Tibial artery (tissue), 4 donors: ENCODE measurements around the gene BCL2.
"Not testable (repeated sequence)": the region's sequence is repeated elsewhere in the genome, so short reads cannot be mapped to it uniquely, and the experiment has no call there.

Experiments used
- DNase-seq, 2 donors: peaks; one replicate each; pipeline ENCODE4 v3.0.0-alpha.2; 2019
- H3K27ac ChIP-seq, 2 donors: fragments of 200-600 bp; sonication (generic) in 1 of 2; 1 replicate in 1 of 2; 2 replicates in 1 of 2; pipeline ENCODE4 v1.5.1; 2018 to 2019; ENCODE audit warnings: mild to moderate bottlenecking in 1 of 2
- H3K27me3 ChIP-seq, 2 donors: fragments of 200-600 bp; sonication (generic) in 1 of 2; one replicate each; pipeline versions ENCODE4 v1.5.1 to v1.6.0; 2016 to 2019
- H3K36me3 ChIP-seq, 3 donors: fragments of 200-600 bp; sonication (generic) in 2 of 3; one replicate each; pipeline ENCODE4 v1.5.1; 2016 to 2019; ENCODE audit warnings: mild to moderate bottlenecking in 2 of 3
- H3K4me1 ChIP-seq, 4 donors: fragments of 200-600 bp; sonication (generic) in 2 of 4; 1 replicate in 3 of 4; 2 replicates in 1 of 4; pipeline ENCODE4 v1.5.1; 2016 to 2019
- H3K4me3 ChIP-seq, 2 donors: fragments of 200-600 bp; sonication (generic) in 1 of 2; 1 replicate in 1 of 2; 2 replicates in 1 of 2; pipeline ENCODE4 v1.5.1; 2018 to 2019; ENCODE audit warnings: mild to moderate bottlenecking in 2 of 2
- H3K9me3 ChIP-seq, 3 donors: fragments of 200-600 bp; sonication (generic) in 1 of 3; one replicate each; pipeline ENCODE4 v1.5.1; 2016 to 2019
- CTCF ChIP-seq, 2 experiments: fragments of 200-600 bp in 1 of 2; fragments of 450-650 bp in 1 of 2; IDR thresholded peaks; one replicate each; pipeline ENCODE4 v1.5.1; 2017 to 2019; ENCODE audit warnings: antibody characterized with exemption in 2 of 2, mild to moderate bottlenecking in 1 of 2, moderate library complexity in 1 of 2
- intact Hi-C: fragments of 100-400 bp; cut with DNase I; formaldehyde crosslinking; loops from one replicate; pipeline ENCODE4 v1.15.0; 2023; ENCODE audit warnings: low total_unique reads

Gene BCL2

GRCh38 chr18:63192885-63193349 is 126.7 kb downstream of the BCL2 start:
- Histone ChIP-seq H3K27ac (no peak overlapping the region), H3K36me3 (no peaks in the 10 kb centered on the region)

GRCh38 chr18:63192126-63192884 is 127.3 kb downstream of the BCL2 start:
- DNase-seq = no peak
- no peak for TF ChIP-seq CTCF (IDR thresholded peaks at IDR 0.05)
- no peak overlapping the region for H3K27ac ChIP-seq

More at GRCh38 chr18:63192885-63193349, 126.7 kb downstream of the BCL2 start:
- no peak for DNase-seq
- no peaks in the 10 kb centered on the region for H3K27me3 ChIP-seq
- H3K9me3 ChIP-seq = no peaks in the 10 kb centered on the region
- no peak for TF ChIP-seq CTCF (IDR thresholded peaks at IDR 0.05)
- intact Hi-C loops = no loop called here
- H3K4me1 ChIP-seq = peaks cover 0 to 19% (median 3%) of the 10 kb centered on the region in 4 donors
- no peak overlapping the region for H3K4me3 ChIP-seq

GRCh38 chr18:63191413-63191812 is 128.2 kb downstream of the BCL2 start:
- H3K4me3 ChIP-seq = no peak overlapping the region
- no peak overlapping the region for H3K27ac ChIP-seq
- intact Hi-C loops = no loop called here
- no peak for DNase-seq
- H3K4me1 ChIP-seq = peaks cover 0 to 27% (median 16%) of the 10 kb centered on the region in 4 donors
- no peaks in the 10 kb centered on the region for H3K9me3 ChIP-seq
- TF ChIP-seq CTCF (IDR thresholded peaks at IDR 0.05) = no peak
- no peaks in the 10 kb centered on the region for H3K36me3 ChIP-seq
- H3K27me3 ChIP-seq = no peaks in the 10 kb centered on the region

More at GRCh38 chr18:63192126-63192884, 127.3 kb downstream of the BCL2 start:
- H3K4me3 ChIP-seq = no peak overlapping the region
- no peaks in the 10 kb centered on the region for H3K9me3 ChIP-seq
- intact Hi-C loops = no loop called here
- H3K27me3 ChIP-seq = no peaks in the 10 kb centered on the region
- no peaks in the 10 kb centered on the region for H3K36me3 ChIP-seq
- H3K4me1 ChIP-seq = peaks cover 0 to 19% (median 9%) of the 10 kb centered on the region in 4 donors

- H3K36me3 ChIP-seq, H3K27me3 ChIP-seq, H3K4me3 ChIP-seq, intact Hi-C loops, DNase-seq, H3K9me3 ChIP-seq, H3K27ac ChIP-seq: not testable (repeated sequence)
- peaks cover 0 to 33% (median 19%) of the 10 kb centered on the region in 4 donors for H3K4me1 ChIP-seq
Observed at GRCh38 chr18:63190838-63191237, 128.7 kb downstream of the BCL2 start.

GRCh38 chr18:63189817-63190216 is 129.8 kb downstream of the BCL2 start:
- Histone ChIP-seq H3K4me3 (no peak overlapping the region), H3K27ac (no peak overlapping the region), H3K9me3 (no peaks in the 10 kb centered on the region), H3K27me3 (no peaks in the 10 kb centered on the region), H3K36me3 (no peaks in the 10 kb centered on the region), H3K4me1 (peaks cover 0 to 38% (median 19%) of the 10 kb centered on the region in 4 donors)
- intact Hi-C loops = no loop called here
- DNase-seq = no peak
- TF ChIP-seq CTCF (IDR thresholded peaks at IDR 0.05) = no peak

- intact Hi-C loops = no loop called here
- peaks cover 0 to 40% (median 19%) of the 10 kb centered on the region in 4 donors for H3K4me1 ChIP-seq
Observed at GRCh38 chr18:63189041-63189440, 130.5 kb downstream of the BCL2 start.

More at GRCh38 chr18:63189041-63189440, 130.5 kb downstream of the BCL2 start:
- Histone ChIP-seq H3K27me3 (no peaks in the 10 kb centered on the region), H3K27ac (no peak overlapping the region), H3K9me3 (no peaks in the 10 kb centered on the region), H3K36me3 (no peaks in the 10 kb centered on the region), H3K4me3 (no peak overlapping the region)
- no peak for DNase-seq
- TF ChIP-seq CTCF (IDR thresholded peaks at IDR 0.05) = no peak
